ENCODE data around the gene PRDM10. TPM values are rescaled to one million over a fixed set of nuclear protein-coding genes. Genes with fewer than 3 reads are reported as not detected.

Gene PRDM10
- total RNA-seq, 1 donor from 2014 or later: 14.6 TPM

GRCh38 chr11:129932381-129933067, 70.1 kb downstream of the PRDM10 start:
- ChIA-PET CTCF (no interaction called here), POLR2A (no interaction called here)
- peaks cover 57% of the 10 kb centered on the region for H3K36me3 Mint-ChIP-seq (ENCODE audit: low read depth)
- no peaks in the 10 kb centered on the region for H3K4me1 Mint-ChIP-seq
- no peak for TF ChIP-seq CTCF (IDR thresholded peaks at IDR 0.05)
- H3K27ac Mint-ChIP-seq: no peak overlapping the region
- no peak overlapping the region for H3K4me3 Mint-ChIP-seq
- no peak for ATAC-seq (ENCODE audit: low read depth)
- no peaks in the 10 kb centered on the region for H3K9me3 Mint-ChIP-seq
- intact Hi-C loops (cut with micrococcal nuclease): no loop called here
- DNase-seq: no peak
- no peaks in the 10 kb centered on the region for H3K27me3 Mint-ChIP-seq

GRCh38 chr11:129930743-129931142, 71.9 kb downstream of the PRDM10 start:
- no peak overlapping the region for H3K27ac Mint-ChIP-seq
- H3K36me3 Mint-ChIP-seq (ENCODE audit: low read depth): peaks cover 52% of the 10 kb centered on the region
- DNase-seq (no peak), ATAC-seq (ENCODE audit: low read depth) (no peak)
- H3K27me3 Mint-ChIP-seq: no peaks in the 10 kb centered on the region
- no peaks in the 10 kb centered on the region for H3K4me1 Mint-ChIP-seq
- CTCF ChIA-PET: no interaction called here
- H3K4me3 Mint-ChIP-seq: no peak overlapping the region
- intact Hi-C loops (cut with micrococcal nuclease): no loop called here
- H3K9me3 Mint-ChIP-seq: no peaks in the 10 kb centered on the region
- POLR2A ChIA-PET: no interaction called here
- no peak for TF ChIP-seq CTCF (IDR thresholded peaks at IDR 0.05)

- POLR2A ChIA-PET: no interaction called here
- H3K27ac Mint-ChIP-seq: no peak overlapping the region
Observed at GRCh38 chr11:129930296-129930695, 72.3 kb downstream of the PRDM10 start.

GRCh38 chr11:129929721-129930120, 72.9 kb downstream of the PRDM10 start:
- no peak overlapping the region for H3K27ac Mint-ChIP-seq
- ATAC-seq (ENCODE audit: low read depth) (no peak), DNase-seq (no peak)
- TF ChIP-seq CTCF (IDR thresholded peaks at IDR 0.05): no peak
- no peak overlapping the region for H3K4me3 Mint-ChIP-seq
- intact Hi-C loops (cut with micrococcal nuclease): no loop called here
- no peaks in the 10 kb centered on the region for H3K27me3 Mint-ChIP-seq
- H3K4me1 Mint-ChIP-seq: no peaks in the 10 kb centered on the region
- peaks cover 51% of the 10 kb centered on the region for H3K36me3 Mint-ChIP-seq (ENCODE audit: low read depth)
- ChIA-PET POLR2A (no interaction called here), CTCF (interaction anchor here (1.5 kb wide), 1 partner anchor 203 kb away, joined by 3 read pairs; no protein-coding TSS in a partner anchor)
- H3K9me3 Mint-ChIP-seq: no peaks in the 10 kb centered on the region

More at GRCh38 chr11:129930296-129930695, 72.3 kb downstream of the PRDM10 start:
- intact Hi-C loops (cut with micrococcal nuclease): no loop called here
- no peak for TF ChIP-seq CTCF (IDR thresholded peaks at IDR 0.05)
- no peak for ATAC-seq (ENCODE audit: low read depth)
- H3K4me3 Mint-ChIP-seq: no peak overlapping the region
- H3K4me1 Mint-ChIP-seq: no peaks in the 10 kb centered on the region
- CTCF ChIA-PET: interaction anchor here (1.5 kb wide), 1 partner anchor 202 kb away, joined by 3 read pairs; no protein-coding TSS in a partner anchor
- H3K36me3 Mint-ChIP-seq (ENCODE audit: low read depth): peaks cover 53% of the 10 kb centered on the region
- H3K9me3 Mint-ChIP-seq: no peaks in the 10 kb centered on the region
- H3K27me3 Mint-ChIP-seq: no peaks in the 10 kb centered on the region
- no peak for DNase-seq

GRCh38 chr11:129928923-129929692, 73.5 kb downstream of the PRDM10 start:
- no peak for DNase-seq
- H3K27ac Mint-ChIP-seq: no peak overlapping the region
- ATAC-seq (ENCODE audit: low read depth): no peak
- ChIA-PET POLR2A (no interaction called here), CTCF (interaction anchor here (1.5 kb wide), 1 partner anchor 203 kb away, joined by 3 read pairs; no protein-coding TSS in a partner anchor)
- no peaks in the 10 kb centered on the region for H3K9me3 Mint-ChIP-seq
- H3K36me3 Mint-ChIP-seq (ENCODE audit: low read depth): peaks cover 51% of the 10 kb centered on the region
- H3K4me3 Mint-ChIP-seq: no peak overlapping the region
- intact Hi-C loops (cut with micrococcal nuclease): no loop called here
- no peak for TF ChIP-seq CTCF (IDR thresholded peaks at IDR 0.05)
- H3K4me1 Mint-ChIP-seq: no peaks in the 10 kb centered on the region
- no peaks in the 10 kb centered on the region for H3K27me3 Mint-ChIP-seq

Data from activated B cell treated with CpG ODN at 0.5 μM for 24 hours (primary cell).